ENCODE data around the gene CD209.
"Not testable (repeated sequence)": the region's sequence is repeated elsewhere in the genome, so short reads cannot be mapped to it uniquely, and the experiment has no call there.

CD209 gene

DNA sequence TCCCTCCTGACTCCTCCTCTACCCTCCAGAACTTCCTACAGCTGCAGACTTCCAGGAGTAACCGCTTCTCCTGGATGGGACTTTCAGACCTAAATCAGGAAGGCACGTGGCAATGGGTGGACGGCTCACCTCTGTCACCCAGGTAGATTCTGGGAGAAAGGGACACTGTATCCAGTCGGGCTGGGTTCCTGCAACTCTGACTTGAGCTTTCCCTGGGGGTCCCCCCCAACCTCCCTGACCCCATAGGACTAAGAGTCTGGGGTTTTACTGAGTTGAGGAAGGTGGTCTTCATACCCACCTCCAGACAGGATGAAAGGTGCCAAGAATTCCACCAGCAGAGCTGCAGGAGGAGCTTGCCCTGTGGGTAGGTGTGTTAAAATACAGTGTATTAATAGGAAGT is 20.2 kb upstream of the CD209 start:
- DNase-seq = no peak

DNA sequence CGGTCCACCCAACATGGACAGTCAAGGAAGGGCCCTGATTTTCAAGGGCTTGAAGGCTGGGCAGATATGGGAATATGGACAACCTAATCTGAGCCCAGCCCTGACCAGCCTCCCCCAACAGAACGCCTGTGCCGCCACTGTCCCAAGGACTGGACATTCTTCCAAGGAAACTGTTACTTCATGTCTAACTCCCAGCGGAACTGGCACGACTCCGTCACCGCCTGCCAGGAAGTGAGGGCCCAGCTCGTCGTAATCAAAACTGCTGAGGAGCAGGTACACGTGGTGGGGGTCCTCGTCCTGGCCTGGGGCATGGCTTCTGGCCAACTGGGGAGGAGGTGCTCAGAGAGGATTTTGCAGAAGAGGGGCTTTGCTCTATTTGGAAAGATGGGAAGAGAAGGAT is 19.2 kb upstream of the CD209 start:
- DNase-seq = no peak

DNA sequence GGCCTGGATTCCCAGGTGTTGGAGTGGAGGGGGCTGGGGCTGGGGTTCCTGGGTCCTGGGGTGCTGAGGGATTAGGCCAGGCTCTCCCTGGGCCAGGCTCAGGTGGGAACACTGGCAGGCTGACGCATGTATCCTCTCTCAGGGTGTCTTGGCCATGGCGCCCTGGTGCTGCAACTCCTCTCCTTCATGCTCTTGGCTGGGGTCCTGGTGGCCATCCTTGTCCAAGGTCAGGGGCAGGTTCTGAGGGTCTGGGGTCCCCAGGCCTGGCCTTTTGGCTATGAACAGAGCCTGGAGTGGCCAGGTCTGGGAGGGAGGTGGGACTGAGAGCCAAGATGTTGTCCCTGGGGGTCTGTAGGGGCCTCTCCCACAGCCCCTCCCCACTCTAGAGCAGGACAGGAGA is 17.7 kb upstream of the CD209 start:
- not testable (repeated sequence) for DNase-seq

DNA sequence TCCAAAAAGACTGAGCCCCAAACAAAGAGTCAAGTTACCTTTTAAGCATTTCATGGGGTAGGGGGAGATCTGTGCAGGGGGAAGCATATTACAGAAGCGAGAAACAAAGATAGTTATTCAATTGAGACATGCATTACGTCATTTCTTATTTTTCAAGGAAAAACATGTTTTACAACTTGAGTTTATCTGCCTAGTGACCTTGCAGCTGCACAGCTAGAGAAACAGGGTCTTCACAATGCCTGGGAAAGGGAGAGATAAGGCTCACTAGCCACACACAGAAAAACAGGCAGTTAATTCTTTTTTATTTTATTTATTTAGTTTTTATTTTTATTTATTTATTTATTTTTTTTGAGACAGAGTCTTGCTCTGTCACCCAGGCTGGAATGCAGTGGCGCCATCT is 16.8 kb upstream of the CD209 start:
- not testable (repeated sequence) for DNase-seq

DNA sequence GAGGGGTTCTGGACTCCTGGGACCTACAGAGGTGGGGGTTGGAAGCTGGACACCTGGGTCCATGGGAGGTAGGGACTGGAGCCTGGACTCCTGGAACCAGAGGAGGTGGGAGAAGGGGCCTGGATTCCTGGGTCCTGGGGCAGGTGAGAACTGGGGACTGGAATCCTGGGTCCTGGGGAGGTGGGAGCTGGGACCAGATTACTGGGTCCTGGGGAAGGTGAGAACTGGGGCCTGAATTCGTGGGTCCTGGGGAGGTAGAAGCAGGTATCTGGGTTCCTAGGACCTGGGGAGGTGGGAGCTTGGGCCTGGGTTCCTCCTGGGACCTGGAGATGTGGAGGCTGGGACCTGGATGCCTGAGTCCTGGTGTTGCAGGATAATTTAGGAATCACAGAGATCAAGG is 16.4 kb upstream of the CD209 start:
- no peak for DNase-seq

DNA sequence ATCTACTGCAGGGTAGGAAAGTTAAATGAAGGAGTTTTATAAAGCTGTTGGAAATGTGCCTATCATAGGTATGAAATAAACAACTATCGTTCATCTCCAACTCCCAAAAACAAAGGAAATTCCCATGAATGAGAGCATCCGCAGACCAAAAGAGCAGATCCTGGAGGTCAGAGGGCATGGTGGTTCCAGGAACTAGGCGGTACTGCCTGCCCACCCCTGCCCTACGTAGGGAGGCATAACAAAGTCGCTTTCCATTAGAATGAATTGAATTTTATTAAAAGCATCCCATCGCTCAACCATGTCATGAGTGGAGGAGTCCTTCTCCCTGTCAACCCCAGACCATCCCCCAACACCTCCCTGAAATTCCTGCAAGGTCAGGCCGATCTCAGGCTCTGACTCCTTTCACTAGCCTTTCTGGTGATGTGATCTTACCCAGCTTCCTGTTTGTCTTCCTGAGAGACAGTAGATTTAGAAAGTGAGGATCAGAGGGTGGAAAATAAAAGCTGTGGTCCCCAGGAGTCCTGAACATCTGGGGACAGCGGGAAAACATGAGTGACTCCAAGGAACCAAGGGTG is 15.5 kb upstream of the CD209 start, which contains the start of gene CLEC4M:
CLEC4M (plus strand) TSS at position 525 of the 575 bp plus-strand sequence; CDS start at position 549, 24 bp downstream.
- no peak for DNase-seq

- DNase-seq = no peak
Observed at GRCh38 chr19:7759156-7759555, 11.8 kb upstream of the CD209 start.

- DNase-seq = no peak
Observed at GRCh38 chr19:7757358-7757757, 10.0 kb upstream of the CD209 start.

GRCh38 chr19:7756258-7756657 is 8.9 kb upstream of the CD209 start:
- DNase-seq = no peak

DNA sequence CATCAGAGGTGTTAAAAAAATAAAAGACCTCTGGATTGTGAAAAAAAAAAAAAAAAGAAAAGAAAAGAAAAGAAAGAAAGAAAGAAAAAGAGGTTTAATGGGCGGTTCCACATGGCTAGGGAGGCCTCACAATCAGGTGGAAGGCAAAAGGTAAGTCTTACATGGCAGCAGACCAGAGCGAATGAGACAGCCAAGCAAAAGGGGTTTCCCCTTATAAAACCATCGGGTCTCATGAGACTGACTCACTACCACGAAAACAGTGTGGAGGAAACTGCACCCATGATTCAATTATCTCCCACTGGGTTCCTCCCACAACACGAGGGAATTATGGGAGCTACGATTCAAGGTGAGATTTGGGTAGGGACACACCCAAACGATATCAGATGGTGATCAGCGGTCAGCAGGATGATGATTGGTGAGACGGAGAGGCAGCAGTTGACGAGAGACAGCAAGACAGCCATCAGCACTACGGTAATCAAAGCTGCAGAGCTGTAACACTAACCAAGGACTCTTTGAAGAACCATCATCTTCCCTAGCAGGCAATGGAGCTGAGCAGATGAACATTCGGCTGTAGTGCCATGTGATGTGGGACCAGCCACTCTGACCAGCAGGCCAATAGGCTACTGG is 3.9 kb upstream of the CD209 start:
- no peak for DNase-seq

GRCh38 chr19:7748756-7749155 is 1.4 kb upstream of the CD209 start:
- DNase-seq = no peak

- no peak for DNase-seq
Observed at GRCh38 chr19:7748171-7748570, 837 bp upstream of the CD209 start.

- not testable (repeated sequence) for DNase-seq
Observed at GRCh38 chr19:7746306-7746705, 1.0 kb downstream of the CD209 start.

GRCh38 chr19:7744871-7745650 is 2.3 kb downstream of the CD209 start:
- DNase-seq = no peak

DNA sequence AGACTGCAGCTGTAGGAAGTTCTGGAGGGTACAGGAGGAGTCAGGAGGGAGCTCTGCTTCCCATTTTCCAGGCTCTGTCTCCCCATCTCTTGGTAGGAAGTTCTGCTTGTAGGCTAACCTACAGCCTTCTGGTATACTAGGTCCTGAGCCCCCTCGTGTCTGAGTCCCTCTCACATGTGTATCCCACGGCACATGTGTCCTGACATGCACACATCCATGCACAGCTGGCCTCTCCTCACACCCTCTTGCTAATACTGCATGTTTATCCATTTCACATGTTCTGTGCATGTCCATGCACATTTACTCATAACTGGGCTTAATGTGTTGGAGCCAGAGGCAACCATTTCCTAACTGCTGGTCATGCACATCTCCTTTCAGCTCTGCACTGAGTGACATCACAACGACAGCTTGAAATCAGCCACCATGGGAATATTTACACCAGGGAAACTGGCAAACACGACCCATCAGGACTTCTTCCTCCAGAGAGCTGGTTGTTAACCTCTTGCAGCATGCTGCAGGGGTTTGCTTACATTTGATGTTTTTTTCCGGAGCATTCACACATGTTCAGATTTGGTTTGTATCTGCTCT is 3.0 kb downstream of the CD209 start:
- DNase-seq = no peak

- no peak for DNase-seq
Observed at GRCh38 chr19:7743425-7743841, 3.9 kb downstream of the CD209 start.

DNA sequence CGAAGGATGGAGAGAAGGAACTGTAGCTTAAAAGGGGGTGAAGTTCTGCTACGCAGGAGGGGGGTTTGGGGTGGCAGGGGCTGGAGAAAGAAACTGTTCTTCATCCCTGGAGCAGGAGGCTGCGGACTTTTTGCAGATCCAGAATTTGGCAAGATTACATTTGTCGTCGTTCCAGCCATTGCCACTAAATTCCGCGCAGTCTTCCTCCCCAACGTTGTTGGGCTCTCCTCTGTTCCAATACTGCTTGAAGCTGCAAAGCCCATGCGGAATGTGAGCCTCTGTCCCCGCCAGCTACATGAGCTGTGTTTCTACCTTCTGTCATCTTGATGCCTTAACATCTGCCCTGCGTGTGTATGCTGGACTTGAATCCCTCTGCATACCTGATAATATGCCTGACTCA is 4.3 kb downstream of the CD209 start:
- DNase-seq = no peak

- no peak for DNase-seq
Observed at GRCh38 chr19:7742575-7742974, 4.8 kb downstream of the CD209 start.

DNA sequence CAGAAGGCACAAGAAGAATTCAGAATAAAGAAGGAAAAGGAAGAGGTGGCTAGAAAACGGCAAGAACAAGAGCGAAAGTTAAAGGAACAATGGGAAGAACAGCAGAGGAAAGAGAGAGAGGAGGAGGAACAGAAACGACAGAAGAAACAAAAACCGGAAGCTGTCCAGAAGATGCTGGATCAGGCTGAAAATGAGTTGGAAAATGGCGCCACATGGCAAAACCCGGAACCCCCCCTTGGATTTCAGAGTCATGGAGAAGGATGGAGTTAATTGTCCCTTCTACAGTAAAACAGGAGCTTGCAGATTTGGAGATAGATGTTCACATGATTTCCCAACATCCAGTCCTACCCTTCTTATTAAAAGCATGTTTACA is 6.7 kb downstream of the CD209 start:
- no peak for DNase-seq

GRCh38 chr19:7739801-7740681 is 7.3 kb downstream of the CD209 start:
- DNase-seq = no peak

- DNase-seq = no peak
Observed at GRCh38 chr19:7739211-7739755, 8.1 kb downstream of the CD209 start.

DNA sequence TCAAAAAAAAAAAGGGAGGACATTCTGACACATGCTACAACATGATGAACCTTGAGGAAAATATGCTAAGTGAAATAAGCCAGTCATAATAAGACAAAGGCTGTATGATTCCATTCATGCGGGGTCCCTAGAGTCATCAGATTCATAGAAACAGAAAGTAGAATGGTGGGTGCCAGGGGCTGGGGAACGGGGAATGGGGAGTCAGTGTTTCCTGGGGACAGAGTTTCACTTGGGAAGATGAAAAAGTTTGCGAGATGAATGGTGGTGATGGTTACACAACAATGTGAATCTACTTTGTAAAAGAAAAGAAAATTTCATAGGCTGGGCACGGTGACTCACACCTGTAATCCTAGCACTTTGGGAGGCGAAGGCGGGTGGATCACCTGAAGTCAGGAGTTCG is 9.3 kb downstream of the CD209 start:
- DNase-seq = no peak

GRCh38 chr19:7737215-7737614 is 10.1 kb downstream of the CD209 start:
- no peak for DNase-seq

Data from NCI-H774 (cell line).